Esophagus squamous epithelium (tissue), 4 donors: ENCODE measurements around the gene PSPN.

ENCODE experiments used
- CTCF ChIP-seq, 6 experiments: fragments of 450-650 bp in 4 of 6; fragments of 200-600 bp in 2 of 6; sonication (generic) in 2 of 6; IDR thresholded peaks; one replicate each; pipeline ENCODE4 v1.5.1; 2016 to 2019; ENCODE audit warnings: antibody characterized with exemption in 6 of 6, mild to moderate bottlenecking in 4 of 6, moderate library complexity in 4 of 6
- POLR2A ChIP-seq, 4 donors: fragments of 450-650 bp; IDR thresholded peaks; one replicate each; pipeline ENCODE4 v1.6.1; 2017; ENCODE audit warnings: antibody characterized with exemption in 4 of 4, mild to moderate bottlenecking in 4 of 4, moderate library complexity in 3 of 4

GRCh38 chr19:6406401-6406800 lies 30.7 kb upstream of the PSPN start:
- TF ChIP-seq POLR2A (IDR thresholded peaks at IDR 0.05) (no peak), CTCF (IDR thresholded peaks at IDR 0.05) (no peak)
